GM06990 (cell line): ENCODE data around the gene TCP11L1.

ENCODE experiments used
- DNase-seq: peaks from one replicate; pipeline ENCODE4 v3.0.0-alpha.2; 2011; ENCODE audit not compliant: insufficient read length; ENCODE audit errors: extremely low read depth
- H3K27me3 ChIP-seq: replicated peaks from 2 replicates; pipeline ENCODE4 v1.6.0; 2011; ENCODE audit warnings: low read length; ENCODE audit not compliant: control insufficient read depth, insufficient read depth
- H3K36me3 ChIP-seq: 2 replicates; pipeline ENCODE4 v1.5.1; 2011; ENCODE audit warnings: low read length; ENCODE audit not compliant: control insufficient read depth, insufficient read depth
- H3K4me3 ChIP-seq: replicated peaks from 2 replicates; pipeline ENCODE4 v1.5.1; 2011; ENCODE audit warnings: low read depth, mild to moderate bottlenecking, control low read depth, low read length
- TF ChIP-seq, protein P1 (sequence below): IDR thresholded peaks from 2 replicates; pipeline ENCODE4 v1.5.1; 2011; ENCODE audit warnings: low read length, control low read depth, mild to moderate bottlenecking, inconsistent platforms; ENCODE audit not compliant: insufficient read depth, poor library complexity, severe bottlenecking

The TCP11L1 gene, protein sequence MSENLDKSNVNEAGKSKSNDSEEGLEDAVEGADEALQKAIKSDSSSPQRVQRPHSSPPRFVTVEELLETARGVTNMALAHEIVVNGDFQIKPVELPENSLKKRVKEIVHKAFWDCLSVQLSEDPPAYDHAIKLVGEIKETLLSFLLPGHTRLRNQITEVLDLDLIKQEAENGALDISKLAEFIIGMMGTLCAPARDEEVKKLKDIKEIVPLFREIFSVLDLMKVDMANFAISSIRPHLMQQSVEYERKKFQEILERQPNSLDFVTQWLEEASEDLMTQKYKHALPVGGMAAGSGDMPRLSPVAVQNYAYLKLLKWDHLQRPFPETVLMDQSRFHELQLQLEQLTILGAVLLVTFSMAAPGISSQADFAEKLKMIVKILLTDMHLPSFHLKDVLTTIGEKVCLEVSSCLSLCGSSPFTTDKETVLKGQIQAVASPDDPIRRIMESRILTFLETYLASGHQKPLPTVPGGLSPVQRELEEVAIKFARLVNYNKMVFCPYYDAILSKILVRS

DNA sequence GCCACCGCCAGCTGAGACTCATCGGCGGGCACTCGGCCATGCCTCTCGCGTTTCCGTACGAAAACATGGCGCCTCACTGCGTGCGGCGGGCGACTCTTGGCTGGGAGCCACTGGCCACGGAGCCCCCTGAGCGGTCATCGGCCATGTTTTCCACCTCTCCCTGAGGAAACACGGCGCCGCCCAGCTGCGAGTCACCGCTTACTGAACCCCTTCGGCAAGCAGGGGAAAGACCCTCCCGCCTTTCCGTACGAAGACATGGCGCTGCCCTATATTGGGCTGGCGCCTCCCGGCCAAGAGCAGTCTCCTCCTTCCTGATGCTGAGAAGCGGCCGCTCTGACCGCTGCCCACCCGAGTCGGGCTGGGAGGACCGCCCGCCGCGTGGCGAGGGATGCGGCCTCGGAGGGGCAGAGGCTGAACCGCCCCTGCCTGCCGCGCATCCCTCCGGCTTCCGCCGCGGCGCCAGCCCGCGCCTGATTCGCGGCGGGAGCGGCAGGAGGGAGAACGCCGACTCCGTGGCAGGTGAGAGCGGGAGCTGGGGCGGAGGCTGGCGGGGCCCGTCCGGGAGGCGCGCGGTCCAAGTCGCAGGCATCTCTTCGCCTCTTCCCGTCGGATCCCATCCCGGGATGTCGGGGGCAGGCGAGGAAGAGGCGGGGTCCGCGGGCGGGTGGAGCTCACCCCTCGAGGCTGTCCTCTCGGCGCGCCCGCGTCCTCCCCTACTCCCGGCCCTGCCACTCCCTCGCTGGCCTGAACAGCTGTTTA, at the start of gene TCP11L1:
Gene TCP11L1 (plus strand): TSS at position 299 of the 759 bp plus-strand sequence. CDS start 4,202 bp downstream, outside the sequence.
- Histone ChIP-seq H3K36me3 (no peaks in the 10 kb centered on the region), H3K4me3 (peak within 1 kb of the TSS; percentile 96), H3K27me3 (no peaks in the 10 kb centered on the region)
- TF ChIP-seq, protein P1, sequence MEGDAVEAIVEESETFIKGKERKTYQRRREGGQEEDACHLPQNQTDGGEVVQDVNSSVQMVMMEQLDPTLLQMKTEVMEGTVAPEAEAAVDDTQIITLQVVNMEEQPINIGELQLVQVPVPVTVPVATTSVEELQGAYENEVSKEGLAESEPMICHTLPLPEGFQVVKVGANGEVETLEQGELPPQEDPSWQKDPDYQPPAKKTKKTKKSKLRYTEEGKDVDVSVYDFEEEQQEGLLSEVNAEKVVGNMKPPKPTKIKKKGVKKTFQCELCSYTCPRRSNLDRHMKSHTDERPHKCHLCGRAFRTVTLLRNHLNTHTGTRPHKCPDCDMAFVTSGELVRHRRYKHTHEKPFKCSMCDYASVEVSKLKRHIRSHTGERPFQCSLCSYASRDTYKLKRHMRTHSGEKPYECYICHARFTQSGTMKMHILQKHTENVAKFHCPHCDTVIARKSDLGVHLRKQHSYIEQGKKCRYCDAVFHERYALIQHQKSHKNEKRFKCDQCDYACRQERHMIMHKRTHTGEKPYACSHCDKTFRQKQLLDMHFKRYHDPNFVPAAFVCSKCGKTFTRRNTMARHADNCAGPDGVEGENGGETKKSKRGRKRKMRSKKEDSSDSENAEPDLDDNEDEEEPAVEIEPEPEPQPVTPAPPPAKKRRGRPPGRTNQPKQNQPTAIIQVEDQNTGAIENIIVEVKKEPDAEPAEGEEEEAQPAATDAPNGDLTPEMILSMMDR, result no peak
- DNase-seq, result peak; percentile 90

DNA sequence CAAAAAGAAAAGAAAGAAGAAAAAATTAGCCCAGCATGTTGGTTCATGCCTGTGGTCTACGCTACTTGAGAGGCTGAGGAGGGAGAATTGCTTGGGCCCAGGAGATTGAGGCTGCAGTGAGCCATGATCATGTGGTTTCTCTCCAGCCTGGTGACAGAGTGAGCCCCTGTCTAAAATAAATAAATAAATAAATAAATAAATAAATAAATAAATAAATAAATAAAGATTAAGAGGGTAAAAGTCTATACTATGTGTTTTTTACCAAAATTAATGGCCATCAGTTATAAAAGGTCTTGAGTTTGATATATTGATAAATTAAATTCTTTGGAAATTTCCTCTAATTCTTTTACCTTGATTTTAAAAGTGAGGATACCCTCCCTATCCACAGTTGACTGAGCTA, 48.9 kb upstream of the TCP11L1 start:
- no peaks in the 10 kb centered on the region for H3K36me3 ChIP-seq
- no peak for DNase-seq
- TF ChIP-seq, protein P1, result no peak
- H3K27me3 ChIP-seq, result no peaks in the 10 kb centered on the region
- H3K4me3 ChIP-seq, result no peak overlapping the region

DNA sequence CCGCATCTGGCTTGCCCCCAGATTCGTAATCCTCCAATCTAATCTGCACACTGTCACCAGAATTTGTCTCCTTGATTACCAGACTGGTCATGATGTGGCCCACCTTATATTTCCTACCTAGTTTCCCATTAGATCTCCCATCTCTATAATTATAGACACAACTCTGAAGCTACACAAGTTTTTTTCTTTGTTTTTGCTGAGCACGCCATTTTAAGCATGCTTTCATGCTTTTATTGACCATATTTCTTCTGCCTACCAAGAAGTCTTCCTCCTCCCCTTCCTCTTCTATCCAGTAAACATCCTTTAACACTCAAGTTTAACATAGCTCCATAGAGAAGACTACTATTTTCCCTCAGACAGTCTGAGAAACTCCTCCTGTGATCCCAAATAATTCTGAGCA, 47.9 kb upstream of the TCP11L1 start:
- no peak for DNase-seq
- no peaks in the 10 kb centered on the region for H3K36me3 ChIP-seq
- no peak overlapping the region for H3K4me3 ChIP-seq
- H3K27me3 ChIP-seq, result no peaks in the 10 kb centered on the region
- TF ChIP-seq, protein P1, result no peak

DNA sequence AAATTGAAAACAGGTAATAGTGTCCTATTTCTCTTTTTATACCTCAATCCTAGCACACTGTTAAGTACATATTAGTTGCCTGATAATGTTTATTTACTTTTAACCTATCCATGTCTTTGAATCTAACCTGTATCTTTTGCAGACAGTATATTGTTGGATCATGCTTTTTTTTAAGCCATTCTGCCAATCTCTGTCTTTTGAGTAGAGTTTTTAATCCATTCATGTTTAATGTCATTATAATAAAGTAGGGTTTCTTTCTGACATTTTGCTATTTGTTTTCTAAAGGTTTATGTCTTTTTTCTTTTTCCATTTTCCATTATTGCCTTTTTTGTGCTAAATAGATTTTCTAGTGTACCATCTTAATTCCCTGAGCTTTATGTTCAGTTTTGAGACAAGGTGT, 47.5 kb upstream of the TCP11L1 start:
- Histone ChIP-seq H3K36me3 (no peaks in the 10 kb centered on the region), H3K27me3 (no peaks in the 10 kb centered on the region), H3K4me3 (no peak overlapping the region)
- DNase-seq, result no peak
- TF ChIP-seq, protein P1, result no peak

DNA sequence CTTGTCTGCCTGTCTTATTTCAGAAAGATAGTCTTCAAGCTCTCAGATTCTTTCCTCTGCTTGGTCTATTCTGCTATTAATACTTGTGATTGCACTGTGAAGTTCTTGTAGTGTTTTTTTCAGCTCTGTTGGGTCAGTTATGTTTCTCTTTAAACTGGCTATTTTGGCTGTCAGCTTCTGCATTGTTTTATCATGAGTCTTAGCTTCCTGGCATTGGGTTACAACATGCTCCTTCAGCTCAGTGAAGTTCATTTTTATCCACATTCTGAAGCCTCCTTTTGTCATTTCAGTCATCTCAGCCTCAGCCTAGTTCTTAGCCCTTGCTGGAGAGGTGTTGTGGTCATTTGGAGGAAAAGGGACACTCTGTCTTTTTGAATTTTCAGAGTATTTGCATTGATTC, 39.2 kb upstream of the TCP11L1 start:
- H3K4me3 ChIP-seq, result no peak overlapping the region
- no peaks in the 10 kb centered on the region for H3K27me3 ChIP-seq
- TF ChIP-seq, protein P1, result no peak
- no peak for DNase-seq
- H3K36me3 ChIP-seq, result no peaks in the 10 kb centered on the region
